ENCODE measurements around the gene GRK5. TPM values are rescaled to one million over a fixed set of nuclear protein-coding genes. Genes with fewer than 3 reads are reported as not detected.
"Not testable (repeated sequence)": the region's sequence is repeated elsewhere in the genome, so short reads cannot be mapped to it uniquely, and the experiment has no call there.

Gene GRK5
- total RNA-seq, 1 donor: 10.6 TPM

DNA sequence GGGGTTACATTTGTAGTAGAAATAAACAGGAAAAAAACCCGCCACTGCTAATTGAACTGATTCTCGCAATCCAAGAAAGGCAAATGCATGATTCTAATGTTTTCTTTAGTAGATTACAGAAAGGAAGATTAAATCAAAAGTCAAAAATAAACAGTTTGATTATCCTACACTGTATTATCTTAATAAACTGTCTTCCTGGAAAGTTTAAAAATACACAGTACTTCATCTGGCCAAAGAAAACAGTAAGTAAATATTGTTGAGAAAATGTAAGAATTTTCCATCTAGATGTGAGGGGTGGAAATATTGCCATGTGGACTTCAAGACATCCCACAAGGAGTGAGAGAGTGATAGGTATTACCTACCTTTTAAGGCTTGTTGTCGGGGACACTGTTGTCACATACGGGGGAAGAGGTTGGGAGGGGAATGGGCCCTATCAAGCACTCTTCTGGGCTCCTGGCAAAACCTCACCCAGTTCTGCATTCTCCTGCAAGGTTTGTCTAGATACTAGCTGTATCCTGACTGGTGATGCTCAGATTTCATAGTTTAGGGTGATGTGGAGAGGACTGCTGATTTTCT lies 17.8 kb downstream of the GRK5 start:
- Histone ChIP-seq H3K4me3 (ENCODE audit: low read length) (no peak overlapping the region), H3K27me3 (ENCODE audit: insufficient read depth, low read length) (no peaks in the 10 kb centered on the region)

DNA sequence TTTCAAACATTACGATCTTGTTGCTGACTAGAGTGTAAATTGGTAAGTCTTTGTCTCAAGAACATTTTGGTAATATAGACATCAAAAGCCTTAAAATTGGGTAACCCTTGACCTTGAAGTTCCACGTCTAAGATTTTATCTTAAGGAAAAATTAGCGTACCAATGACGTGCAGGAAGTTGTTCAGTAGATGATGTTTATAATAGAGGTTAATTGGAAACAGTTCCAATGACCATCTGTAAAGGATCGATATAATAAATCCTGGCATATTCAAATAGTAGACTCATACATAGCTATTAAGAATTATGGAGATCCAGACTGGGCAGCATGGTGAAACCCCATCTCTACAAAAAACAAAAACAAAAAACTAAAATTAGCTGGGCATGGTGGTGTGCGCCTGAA lies 20.5 kb downstream of the GRK5 start:
- H3K9me3 ChIP-seq (ENCODE audit: low read depth, low read length): no peaks in the 10 kb centered on the region
- no peaks in the 10 kb centered on the region for H3K27me3 ChIP-seq (ENCODE audit: insufficient read depth, low read length)
- no peaks in the 10 kb centered on the region for H3K4me1 ChIP-seq (ENCODE audit: insufficient read depth, low read length)
- H3K4me3 ChIP-seq (ENCODE audit: low read length): no peak overlapping the region

More for the DNA sequence above, 17.8 kb downstream of the GRK5 start:
- Histone ChIP-seq H3K4me1 (ENCODE audit: insufficient read depth, low read length) (no peaks in the 10 kb centered on the region), H3K9me3 (ENCODE audit: low read depth, low read length) (no peaks in the 10 kb centered on the region)

DNA sequence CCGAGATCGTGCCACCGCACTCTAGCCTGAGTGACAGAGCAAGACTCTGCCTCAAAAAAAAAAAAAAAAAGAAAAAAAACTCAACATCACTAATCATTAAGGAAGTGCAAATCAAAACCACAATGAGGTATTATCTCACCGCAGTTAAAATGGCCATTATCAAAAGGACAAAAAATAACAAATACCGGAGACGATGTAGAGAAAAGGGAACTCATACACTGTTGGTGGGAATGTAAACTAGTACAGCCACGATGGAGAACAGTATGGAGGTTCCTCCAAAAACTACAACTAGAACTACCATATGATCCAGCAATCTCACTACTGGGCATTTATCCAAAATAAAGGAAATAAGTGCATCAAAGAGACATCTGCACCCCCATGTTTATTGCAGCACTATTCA lies 24.3 kb downstream of the GRK5 start:
- no peaks in the 10 kb centered on the region for H3K27me3 ChIP-seq (ENCODE audit: insufficient read depth, low read length)
- peaks cover 4% of the 10 kb centered on the region for H3K4me1 ChIP-seq (ENCODE audit: insufficient read depth, low read length)
- H3K4me3 ChIP-seq (ENCODE audit: low read length): no peak overlapping the region
- no peaks in the 10 kb centered on the region for H3K9me3 ChIP-seq (ENCODE audit: low read depth, low read length)

DNA sequence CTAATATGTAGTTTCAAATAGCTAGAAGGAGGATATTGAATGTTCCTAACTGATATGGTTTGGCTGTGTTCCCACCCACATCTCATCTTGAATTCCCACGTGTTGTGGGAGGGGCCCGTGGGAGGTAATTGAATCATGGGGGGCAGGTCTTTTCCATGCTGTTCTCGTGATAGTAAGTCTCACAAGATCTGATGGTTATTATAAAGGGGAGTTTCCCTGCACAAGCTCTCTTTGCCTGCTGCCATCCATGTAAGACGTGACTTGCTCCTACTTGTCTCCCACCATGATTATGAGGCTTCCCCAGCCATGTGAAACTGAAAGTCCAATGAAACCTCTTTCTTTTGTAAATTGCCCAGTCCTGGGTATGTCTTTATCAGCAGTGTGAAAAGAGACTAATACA lies 25.1 kb downstream of the GRK5 start:
- H3K27me3 ChIP-seq (ENCODE audit: insufficient read depth, low read length); H3K9me3 ChIP-seq (ENCODE audit: low read depth, low read length); H3K4me1 ChIP-seq (ENCODE audit: insufficient read depth, low read length); H3K4me3 ChIP-seq (ENCODE audit: low read length): not testable (repeated sequence)

DNA sequence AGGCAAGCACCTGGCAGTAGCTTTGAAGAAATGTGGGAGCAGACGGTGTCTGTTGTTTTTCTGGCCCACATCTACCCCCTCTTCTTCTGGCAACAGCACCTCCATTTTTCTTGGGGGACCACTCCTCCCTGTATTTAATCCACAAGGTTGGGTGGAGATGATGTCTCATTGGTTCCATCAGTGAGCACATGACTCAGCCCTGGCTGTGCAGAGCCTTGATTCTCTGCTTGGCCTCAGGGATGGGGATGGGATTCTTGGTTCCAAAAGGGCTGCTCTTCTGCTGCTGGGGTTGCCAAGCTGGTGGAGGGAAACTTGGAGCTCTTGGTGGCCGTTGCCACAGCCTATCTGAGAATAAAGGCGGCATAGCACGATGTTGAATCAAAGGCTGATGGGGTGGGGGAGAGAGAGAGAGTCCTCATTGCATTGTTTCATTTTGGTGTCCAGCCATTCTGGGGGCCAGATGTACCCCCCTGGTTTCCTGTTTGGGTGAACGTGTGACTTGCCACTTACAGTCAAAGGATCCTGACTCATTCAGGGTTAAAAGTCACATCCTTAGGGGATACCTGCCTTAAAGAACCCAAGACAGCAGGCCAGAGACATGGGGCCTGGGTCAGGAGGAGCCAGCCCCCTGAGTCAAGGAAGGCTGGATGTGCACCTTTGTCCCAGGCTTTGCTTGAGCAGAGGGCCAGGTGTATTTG lies 25.9 kb downstream of the GRK5 start:
- Histone ChIP-seq H3K27me3 (ENCODE audit: insufficient read depth, low read length) (no peaks in the 10 kb centered on the region), H3K4me1 (ENCODE audit: insufficient read depth, low read length) (peaks cover 12% of the 10 kb centered on the region), H3K9me3 (ENCODE audit: low read depth, low read length) (no peaks in the 10 kb centered on the region)

DNA sequence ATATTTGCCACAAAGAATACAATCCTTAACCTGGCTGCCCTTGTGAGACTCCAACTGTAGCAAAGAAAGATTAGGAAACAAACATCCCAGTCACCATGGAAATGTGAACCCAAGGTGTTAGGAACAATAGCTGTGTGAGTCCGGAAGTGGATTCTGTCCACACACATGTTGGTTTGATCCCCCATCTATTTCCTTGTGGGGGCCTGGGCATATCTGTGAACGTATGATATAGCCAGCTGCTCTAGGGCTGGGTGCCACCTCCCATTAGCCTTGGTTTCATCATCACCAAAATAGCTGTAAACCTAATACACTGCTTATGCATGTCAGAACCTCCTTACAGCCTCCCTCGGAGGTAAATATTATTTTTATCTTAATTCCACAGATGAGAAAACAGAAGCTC lies 26.4 kb downstream of the GRK5 start:
- Histone ChIP-seq H3K4me1 (ENCODE audit: insufficient read depth, low read length) (peaks cover 13% of the 10 kb centered on the region), H3K27me3 (ENCODE audit: insufficient read depth, low read length) (no peaks in the 10 kb centered on the region), H3K4me3 (ENCODE audit: low read length) (no peak overlapping the region), H3K9me3 (ENCODE audit: low read depth, low read length) (no peaks in the 10 kb centered on the region)

More for the DNA sequence above, 25.9 kb downstream of the GRK5 start:
- H3K4me3 ChIP-seq (ENCODE audit: low read length): no peak overlapping the region

DNA sequence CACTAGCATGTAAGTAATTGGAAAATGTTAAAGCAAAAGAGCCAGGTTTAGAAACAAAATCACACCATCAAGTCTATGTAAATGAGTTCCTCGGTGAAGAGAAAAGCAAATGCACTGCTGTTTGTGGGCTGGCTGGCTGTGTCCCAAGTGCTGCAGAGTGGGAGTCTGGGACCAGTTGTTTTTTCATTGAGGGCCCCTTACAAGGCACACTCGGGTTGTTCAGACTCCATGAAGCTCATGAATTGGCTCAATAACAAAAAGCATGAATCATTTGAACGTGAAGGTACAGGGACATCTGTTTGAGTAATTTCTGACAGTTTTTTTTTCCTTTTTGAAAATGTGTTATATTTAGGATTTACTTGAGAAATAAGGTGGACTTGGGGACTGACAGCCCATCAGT lies 28.0 kb downstream of the GRK5 start:
- Histone ChIP-seq H3K4me1 (ENCODE audit: insufficient read depth, low read length) (peaks cover 13% of the 10 kb centered on the region), H3K4me3 (ENCODE audit: low read length) (no peak overlapping the region), H3K9me3 (ENCODE audit: low read depth, low read length) (no peaks in the 10 kb centered on the region), H3K27me3 (ENCODE audit: insufficient read depth, low read length) (no peaks in the 10 kb centered on the region)

DNA sequence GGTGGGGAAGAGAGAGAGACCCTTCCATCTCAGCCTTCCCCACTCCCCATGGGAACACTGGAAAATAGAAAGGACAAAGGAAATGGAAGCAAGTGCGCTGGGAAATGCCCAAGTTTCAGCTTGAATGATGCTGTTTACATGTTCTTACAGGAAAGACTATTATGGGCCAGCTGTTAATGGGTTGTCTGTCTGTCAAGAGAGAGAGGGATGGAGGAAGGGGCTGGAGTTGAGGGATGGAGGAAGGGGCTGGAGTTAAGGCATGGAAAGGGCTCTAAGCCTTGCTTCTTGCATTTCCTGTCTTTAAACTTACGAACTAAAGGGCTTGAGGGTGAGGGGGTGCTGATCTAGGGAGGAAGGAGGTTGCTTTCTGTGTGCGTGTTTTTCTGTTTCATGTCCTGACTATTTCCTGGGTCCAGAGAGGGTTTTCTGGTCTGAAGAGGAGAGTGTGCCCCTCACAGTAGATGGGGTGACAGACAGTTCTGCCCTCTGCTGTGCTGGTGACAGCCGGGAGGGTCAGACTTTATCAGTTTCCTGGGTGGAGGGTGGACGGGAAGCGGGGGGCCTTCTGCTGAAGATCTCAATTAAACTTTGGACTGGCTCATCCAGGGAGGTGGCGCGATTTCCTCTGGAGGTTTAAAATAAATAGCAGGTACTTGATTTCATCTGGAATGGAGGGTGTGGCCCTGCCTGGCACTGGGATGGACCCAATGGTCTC lies 30.5 kb downstream of the GRK5 start:
- H3K9me3 ChIP-seq (ENCODE audit: low read depth, low read length): no peaks in the 10 kb centered on the region
- peaks cover 13% of the 10 kb centered on the region for H3K4me1 ChIP-seq (ENCODE audit: insufficient read depth, low read length)
- H3K27me3 ChIP-seq (ENCODE audit: insufficient read depth, low read length): no peaks in the 10 kb centered on the region
- H3K4me3 ChIP-seq (ENCODE audit: low read length): no peak overlapping the region

DNA sequence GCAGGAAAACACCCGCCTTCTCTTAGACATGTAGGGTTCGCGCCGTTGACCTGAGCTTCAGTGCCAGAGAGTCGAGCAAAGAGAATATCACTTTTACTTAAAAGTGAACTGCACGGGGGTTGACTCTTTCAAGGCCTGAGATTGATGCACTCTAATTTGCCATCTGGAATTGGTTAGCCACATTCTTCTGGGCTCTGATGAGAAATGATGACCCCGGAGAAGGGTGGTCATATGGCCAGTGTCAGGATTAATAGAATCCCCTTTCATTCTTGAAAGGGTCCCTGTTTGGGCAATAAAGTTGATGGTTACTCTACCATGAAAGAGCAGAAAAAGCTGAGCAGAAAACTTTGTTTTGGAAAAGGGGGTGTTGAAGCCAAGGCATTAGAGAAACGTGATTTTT lies 31.2 kb downstream of the GRK5 start:
- Histone ChIP-seq H3K9me3 (ENCODE audit: low read depth, low read length) (no peaks in the 10 kb centered on the region), H3K27me3 (ENCODE audit: insufficient read depth, low read length) (no peaks in the 10 kb centered on the region), H3K4me1 (ENCODE audit: insufficient read depth, low read length) (peaks cover 9% of the 10 kb centered on the region), H3K4me3 (ENCODE audit: low read length) (no peak overlapping the region)

DNA sequence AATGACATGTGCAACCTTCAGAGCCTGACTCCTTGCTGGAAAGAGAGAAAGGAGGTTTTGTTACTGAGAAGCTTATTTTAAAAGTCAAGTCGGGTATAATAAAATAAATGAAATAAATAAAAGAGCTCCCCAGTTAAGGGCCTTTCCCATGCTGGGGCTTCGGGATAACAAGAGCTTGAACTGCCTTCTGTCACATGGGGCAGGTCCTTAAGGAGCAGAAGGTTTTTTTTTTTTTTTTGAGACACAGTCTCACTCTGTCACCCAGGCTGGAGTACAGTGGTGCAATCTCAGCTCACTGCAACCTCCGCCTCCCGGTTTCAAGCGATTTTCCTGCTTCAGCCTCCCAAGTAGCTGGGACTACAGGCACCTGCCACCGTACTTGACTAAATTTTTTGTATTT lies 31.6 kb downstream of the GRK5 start:
- H3K4me3 ChIP-seq (ENCODE audit: low read length); H3K4me1 ChIP-seq (ENCODE audit: insufficient read depth, low read length); H3K9me3 ChIP-seq (ENCODE audit: low read depth, low read length); H3K27me3 ChIP-seq (ENCODE audit: insufficient read depth, low read length): not testable (repeated sequence)

DNA sequence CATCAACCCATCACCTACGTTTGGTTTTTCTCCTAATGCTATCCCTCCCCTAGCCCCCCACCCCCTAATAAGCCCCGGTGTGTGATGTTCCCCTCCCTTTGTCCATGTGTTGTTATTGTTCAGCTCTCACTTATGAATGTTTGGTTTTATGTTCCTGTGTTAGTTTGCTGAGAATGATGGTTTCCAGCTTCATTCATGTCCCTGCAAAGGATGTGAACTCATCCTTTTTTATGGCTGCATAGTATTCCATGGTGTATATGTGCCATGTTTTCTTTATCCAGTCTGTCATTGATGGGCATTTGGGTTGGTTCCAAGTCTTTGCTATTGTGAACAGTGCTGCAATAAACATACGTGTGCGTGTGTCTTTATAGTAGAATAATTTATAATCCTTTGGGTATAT lies 32.3 kb downstream of the GRK5 start:
- not testable (repeated sequence) for H3K4me1 ChIP-seq (ENCODE audit: insufficient read depth, low read length); H3K27me3 ChIP-seq (ENCODE audit: insufficient read depth, low read length); H3K4me3 ChIP-seq (ENCODE audit: low read length); H3K9me3 ChIP-seq (ENCODE audit: low read depth, low read length)

DNA sequence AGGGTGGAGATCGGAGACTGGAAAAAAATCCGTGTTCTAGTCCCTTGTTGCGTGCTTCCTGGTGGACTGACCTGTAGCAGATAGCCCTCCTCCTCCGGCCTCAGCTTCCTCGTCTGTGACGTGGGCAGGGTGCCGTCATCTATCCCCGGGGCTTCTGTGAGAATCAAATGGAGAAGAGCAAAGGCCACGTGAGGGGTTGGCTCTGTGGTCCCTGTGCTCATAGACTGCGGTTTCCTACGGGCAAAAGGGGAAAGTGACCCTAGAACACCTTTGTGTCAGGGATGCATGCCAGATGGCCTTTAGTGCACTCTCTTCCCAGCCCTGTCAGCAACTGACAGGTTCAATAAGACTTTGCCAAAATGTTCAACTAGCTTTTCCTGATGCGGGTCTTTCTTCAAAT lies 33.7 kb downstream of the GRK5 start:
- Histone ChIP-seq H3K27me3 (ENCODE audit: insufficient read depth, low read length) (no peaks in the 10 kb centered on the region), H3K4me3 (ENCODE audit: low read length) (no peak overlapping the region), H3K4me1 (ENCODE audit: insufficient read depth, low read length) (peaks cover 9% of the 10 kb centered on the region), H3K9me3 (ENCODE audit: low read depth, low read length) (no peaks in the 10 kb centered on the region)

DNA sequence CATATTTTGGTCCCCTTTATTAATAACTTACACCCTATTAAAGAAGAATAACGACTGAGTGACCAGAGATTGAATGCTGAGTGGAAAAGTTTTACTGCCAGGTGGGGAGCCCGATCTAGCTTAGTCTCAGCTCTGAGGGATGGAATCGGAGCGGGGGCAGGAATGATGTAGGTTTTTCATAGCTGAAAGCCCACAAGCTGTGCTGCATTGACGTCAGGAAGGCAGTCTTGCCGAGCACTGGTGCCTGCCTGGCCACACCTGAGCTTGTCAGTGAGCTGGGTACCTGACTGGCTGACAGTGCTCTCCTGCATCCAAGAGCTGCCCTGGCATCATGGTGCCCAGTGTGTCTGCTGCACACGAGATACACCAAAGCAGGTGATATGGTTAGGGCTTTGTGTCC lies 34.8 kb downstream of the GRK5 start:
- H3K4me1 ChIP-seq (ENCODE audit: insufficient read depth, low read length): peaks cover 9% of the 10 kb centered on the region
- H3K4me3 ChIP-seq (ENCODE audit: low read length): no peak overlapping the region
- H3K9me3 ChIP-seq (ENCODE audit: low read depth, low read length): no peaks in the 10 kb centered on the region
- no peaks in the 10 kb centered on the region for H3K27me3 ChIP-seq (ENCODE audit: insufficient read depth, low read length)

DNA sequence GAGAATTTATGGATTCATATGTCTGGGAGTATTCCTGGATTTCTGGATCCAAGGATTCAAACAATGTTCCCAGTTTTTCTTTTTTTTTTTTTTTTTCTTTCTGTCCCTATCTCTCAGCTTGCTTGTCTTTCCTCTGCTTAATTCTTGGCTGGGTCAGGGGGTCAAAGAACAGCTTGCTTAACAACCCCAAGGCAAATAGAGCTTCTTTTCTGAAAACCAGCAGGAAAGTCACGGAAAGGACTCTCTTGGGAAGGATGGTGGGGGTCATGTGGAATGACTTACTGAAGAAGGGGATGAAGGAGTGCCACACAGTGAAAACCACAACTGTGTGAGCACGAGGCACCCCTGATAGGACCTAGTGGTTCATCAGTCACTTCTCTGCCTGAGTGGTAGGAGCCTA lies 36.1 kb downstream of the GRK5 start:
- Histone ChIP-seq H3K4me1 (ENCODE audit: insufficient read depth, low read length) (no peaks in the 10 kb centered on the region), H3K9me3 (ENCODE audit: low read depth, low read length) (no peaks in the 10 kb centered on the region), H3K27me3 (ENCODE audit: insufficient read depth, low read length) (no peaks in the 10 kb centered on the region), H3K4me3 (ENCODE audit: low read length) (no peak overlapping the region)

DNA sequence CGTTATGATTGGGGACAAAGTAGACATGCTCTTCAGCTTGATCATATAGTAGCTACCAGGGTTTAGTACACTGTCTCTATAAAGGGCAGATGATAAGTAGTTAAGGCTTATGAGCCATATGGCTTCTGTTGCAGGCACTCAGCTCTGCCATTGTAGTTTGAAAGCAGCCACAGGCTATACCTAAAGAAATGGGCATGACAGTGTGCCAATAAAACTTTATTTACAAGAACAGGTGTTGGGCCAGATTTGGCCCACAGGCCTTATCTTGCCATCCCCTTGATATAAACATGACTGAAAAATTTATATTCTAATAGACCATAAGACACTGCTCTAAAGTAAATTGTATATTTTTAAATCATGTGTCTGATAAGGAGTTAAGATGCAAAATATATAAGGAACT lies 36.6 kb downstream of the GRK5 start:
- Histone ChIP-seq H3K9me3 (ENCODE audit: low read depth, low read length) (no peaks in the 10 kb centered on the region), H3K4me1 (ENCODE audit: insufficient read depth, low read length) (no peaks in the 10 kb centered on the region), H3K27me3 (ENCODE audit: insufficient read depth, low read length) (no peaks in the 10 kb centered on the region), H3K4me3 (ENCODE audit: low read length) (no peak overlapping the region)

DNA sequence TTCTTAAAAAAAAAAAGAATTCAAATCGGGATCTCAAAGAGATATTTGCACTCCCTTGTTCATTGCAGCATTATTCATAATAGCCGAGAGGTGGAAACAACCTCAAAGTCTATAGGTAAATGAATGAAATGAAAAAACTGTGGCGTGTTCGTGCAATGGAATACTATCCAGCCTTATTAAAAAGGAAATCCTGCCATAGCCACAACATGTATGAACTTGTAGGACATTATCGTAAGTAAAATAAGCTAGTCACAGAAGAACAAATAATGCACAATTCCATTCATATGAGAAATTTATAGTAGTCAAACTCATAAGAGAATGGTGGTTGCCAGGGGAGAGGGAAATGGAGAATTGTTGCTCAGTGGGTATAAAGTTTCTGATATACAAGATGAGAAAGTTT lies 37.9 kb downstream of the GRK5 start:
- Histone ChIP-seq H3K27me3 (ENCODE audit: insufficient read depth, low read length) (no peaks in the 10 kb centered on the region), H3K9me3 (ENCODE audit: low read depth, low read length) (no peaks in the 10 kb centered on the region), H3K4me1 (ENCODE audit: insufficient read depth, low read length) (no peaks in the 10 kb centered on the region), H3K4me3 (ENCODE audit: low read length) (no peak overlapping the region)
